ENCODE measurements around the gene TMEM154.

Gene TMEM154

GRCh38 chr4:152713951-152714705, 34.3 kb upstream of the TMEM154 start:
- Histone ChIP-seq H3K27me3 (ENCODE audit: insufficient read depth, low read length, poor library complexity, severe bottlenecking) (no peaks in the 10 kb centered on the region), H3K9me3 (ENCODE audit: insufficient read depth, low read depth, low read length) (no peaks in the 10 kb centered on the region), H3K4me3 (ENCODE audit: low read length, poor library complexity, severe bottlenecking) (no peak overlapping the region), H3K36me3 (ENCODE audit: insufficient read depth, low read length) (no peaks in the 10 kb centered on the region), H3K9me2 (replicated peaks; ENCODE audit: low read depth, low read length) (no peaks in the 10 kb centered on the region), H4K20me1 (ENCODE audit: insufficient read depth, low read length, poor library complexity, severe bottlenecking) (no peaks in the 10 kb centered on the region), H3K4me1 (ENCODE audit: insufficient read depth, low read length, poor library complexity, severe bottlenecking) (peaks cover 3% of the 10 kb centered on the region), H3K4me2 (ENCODE audit: low read depth, low read length, poor library complexity, severe bottlenecking) (no peak overlapping the region), H3K9ac (ENCODE audit: low read depth, low read length, poor library complexity, severe bottlenecking) (no peak overlapping the region), H3F3A (ENCODE audit: low read depth) (no peaks in the 10 kb centered on the region), H2AFZ (ENCODE audit: low read length) (peak overlapping the region; percentile 25; the same call in 1 of the 2 replicates), H3K79me2 (ENCODE audit: insufficient read depth, low read length) (no peaks in the 10 kb centered on the region)
- TF ChIP-seq CTCF (conservative IDR thresholded peaks at IDR 0.05; ENCODE audit: low read length) (no peak), EZH2phosphoT487 (IDR thresholded peaks at IDR 0.05; ENCODE audit: borderline replicate concordance) (no peak)

GRCh38 chr4:152709675-152710438, 30.1 kb upstream of the TMEM154 start:
- TF ChIP-seq CTCF (conservative IDR thresholded peaks at IDR 0.05; ENCODE audit: low read length), result no peak
- TF ChIP-seq EZH2phosphoT487 (IDR thresholded peaks at IDR 0.05; ENCODE audit: borderline replicate concordance), result no peak
- Histone ChIP-seq H3K4me1 (ENCODE audit: insufficient read depth, low read length, poor library complexity, severe bottlenecking) (peaks cover 3% of the 10 kb centered on the region), H3K9ac (ENCODE audit: low read depth, low read length, poor library complexity, severe bottlenecking) (no peak overlapping the region), H3K36me3 (ENCODE audit: insufficient read depth, low read length) (no peaks in the 10 kb centered on the region), H3K9me3 (ENCODE audit: insufficient read depth, low read depth, low read length) (no peaks in the 10 kb centered on the region), H3K4me2 (ENCODE audit: low read depth, low read length, poor library complexity, severe bottlenecking) (no peak overlapping the region), H2AFZ (ENCODE audit: low read length) (no peak overlapping the region), H4K20me1 (ENCODE audit: insufficient read depth, low read length, poor library complexity, severe bottlenecking) (no peaks in the 10 kb centered on the region), H3K9me2 (replicated peaks; ENCODE audit: low read depth, low read length) (no peaks in the 10 kb centered on the region), H3K27me3 (ENCODE audit: insufficient read depth, low read length, poor library complexity, severe bottlenecking) (no peaks in the 10 kb centered on the region), H3K79me2 (ENCODE audit: insufficient read depth, low read length) (no peaks in the 10 kb centered on the region), H3F3A (ENCODE audit: low read depth) (no peaks in the 10 kb centered on the region), H3K4me3 (ENCODE audit: low read length, poor library complexity, severe bottlenecking) (no peak overlapping the region)

GRCh38 chr4:152708796-152709195, 29.0 kb upstream of the TMEM154 start:
- H4K20me1 ChIP-seq (ENCODE audit: insufficient read depth, low read length, poor library complexity, severe bottlenecking), result no peaks in the 10 kb centered on the region
- H3K79me2 ChIP-seq (ENCODE audit: insufficient read depth, low read length), result no peaks in the 10 kb centered on the region
- H3K9me3 ChIP-seq (ENCODE audit: insufficient read depth, low read depth, low read length), result no peaks in the 10 kb centered on the region
- H3K36me3 ChIP-seq (ENCODE audit: insufficient read depth, low read length), result no peaks in the 10 kb centered on the region
- 0 out of 2 replicates have a peak overlapping the region, but pooled peaks have one; percentile 33 for H2AFZ ChIP-seq (ENCODE audit: low read length)
- no peak overlapping the region for H3K4me2 ChIP-seq (ENCODE audit: low read depth, low read length, poor library complexity, severe bottlenecking)
- H3K4me1 ChIP-seq (ENCODE audit: insufficient read depth, low read length, poor library complexity, severe bottlenecking), result no peaks in the 10 kb centered on the region
- H3K4me3 ChIP-seq (ENCODE audit: low read length, poor library complexity, severe bottlenecking), result no peak overlapping the region
- H3K27me3 ChIP-seq (ENCODE audit: insufficient read depth, low read length, poor library complexity, severe bottlenecking), result no peaks in the 10 kb centered on the region
- H3K9me2 ChIP-seq (replicated peaks; ENCODE audit: low read depth, low read length), result no peaks in the 10 kb centered on the region
- H3F3A ChIP-seq (ENCODE audit: low read depth), result no peaks in the 10 kb centered on the region
- no peak for TF ChIP-seq CTCF (conservative IDR thresholded peaks at IDR 0.05; ENCODE audit: low read length)
- no peak for TF ChIP-seq EZH2phosphoT487 (IDR thresholded peaks at IDR 0.05; ENCODE audit: borderline replicate concordance)
- H3K9ac ChIP-seq (ENCODE audit: low read depth, low read length, poor library complexity, severe bottlenecking), result no peak overlapping the region
